WTC11 (cell line): ENCODE measurements around the gene SYNPO2. TPM values are rescaled to one million over a fixed set of nuclear protein-coding genes. Genes with fewer than 3 reads are reported as not detected.

Experiments used
- ATAC-seq: fragments of 200-7000 bp; cut with Tn5 transposase; 2 replicates; pipeline ENCODE4 v1.10.0; 2021; ENCODE audit warnings: mild to moderate bottlenecking, moderate library complexity
- CTCF ChIA-PET: fragments of 300-600 bp; sonication (Branson Sonifier 250); formaldehyde crosslinking; loops from one replicate; lab custom pipeline; 2021; ENCODE audit warnings: antibody characterized with exemption; lab: Charles Lee
- POLR2A ChIA-PET: fragments of 350-600 bp; sonication (Branson Sonifier 250); formaldehyde crosslinking; loops from one replicate; lab custom pipeline; 2021; ENCODE audit warnings: antibody characterized with exemption; lab: Charles Lee
- DNase-seq: peaks from one replicate; pipeline ENCODE4 v3.0.0; 2021; ENCODE audit warnings: low spot score
- H3K27ac Mint-ChIP-seq: 2 replicates; pipeline ENCODE4 v1.8.0; 2021; ENCODE audit warnings: mixed read lengths
- H3K27me3 Mint-ChIP-seq: 2 replicates; pipeline ENCODE4 v1.8.0; 2021; ENCODE audit warnings: low read depth, mild to moderate bottlenecking, moderate library complexity, mixed read lengths
- H3K36me3 Mint-ChIP-seq: 2 replicates; pipeline ENCODE4 v1.8.0; 2021; ENCODE audit warnings: mixed read lengths
- H3K4me1 Mint-ChIP-seq: 2 replicates; pipeline ENCODE4 v1.8.0; 2022; ENCODE audit warnings: mixed read lengths
- H3K4me3 Mint-ChIP-seq: 2 replicates; pipeline ENCODE4 v1.8.0; 2021; ENCODE audit warnings: mild to moderate bottlenecking, moderate library complexity, mixed read lengths
- H3K9me3 Mint-ChIP-seq: 2 replicates; pipeline ENCODE4 v1.8.0; 2021; ENCODE audit warnings: mixed read lengths
- AFF4 ChIP-seq: sonication (generic); formaldehyde crosslinking; IDR thresholded peaks from 2 replicates; pipeline ENCODE4 v1.8.1; 2023; ENCODE audit warnings: mild to moderate bottlenecking, missing genetic modification reagents, borderline replicate concordance
- CBFB ChIP-seq: sonication (generic); formaldehyde crosslinking; IDR thresholded peaks from 2 replicates; pipeline ENCODE4 v1.8.1; 2022; ENCODE audit warnings: mild to moderate bottlenecking, low read depth, missing genetic modification reagents
- CREM ChIP-seq: sonication (generic); formaldehyde crosslinking; IDR thresholded peaks from 2 replicates; pipeline ENCODE4 v1.8.1; 2022; ENCODE audit warnings: mild to moderate bottlenecking, missing genetic modification reagents, moderate library complexity
- E2F5 ChIP-seq: sonication (generic); formaldehyde crosslinking; IDR thresholded peaks from 2 replicates; pipeline ENCODE4 v1.8.1; 2022; ENCODE audit warnings: mild to moderate bottlenecking, moderate library complexity, missing genetic modification reagents
- FOXK1 ChIP-seq: sonication (generic); formaldehyde crosslinking; IDR thresholded peaks from 2 replicates; pipeline ENCODE4 v1.8.0; 2022; ENCODE audit warnings: mild to moderate bottlenecking, moderate library complexity, missing genetic modification reagents
- GRHL2 ChIP-seq: fragments of 250-450 bp; sonication (Bioruptor Pico); IDR thresholded peaks from 2 replicates; pipeline ENCODE4 v1.8.0; 2022; ENCODE audit warnings: mild to moderate bottlenecking, moderate library complexity; ENCODE audit not compliant: insufficient replicate concordance, severe bottlenecking
- HMGXB4 ChIP-seq: sonication (generic); formaldehyde crosslinking; IDR thresholded peaks from 2 replicates; pipeline ENCODE4 v1.8.1; 2023; ENCODE audit warnings: mild to moderate bottlenecking, moderate library complexity, missing genetic modification reagents
- IRF2 ChIP-seq: sonication (generic); formaldehyde crosslinking; IDR thresholded peaks from 2 replicates; pipeline ENCODE4 v1.8.0; 2022; ENCODE audit warnings: low read depth, missing genetic modification reagents, borderline replicate concordance
- MYBL2 ChIP-seq: sonication (generic); formaldehyde crosslinking; IDR thresholded peaks from 2 replicates; pipeline ENCODE4 v1.8.1; 2023; ENCODE audit warnings: mild to moderate bottlenecking, moderate library complexity, missing genetic modification reagents
- NR1H2 ChIP-seq: sonication (generic); formaldehyde crosslinking; IDR thresholded peaks from 2 replicates; pipeline ENCODE4 v1.9.0; 2021; ENCODE audit warnings: mild to moderate bottlenecking, moderate library complexity, missing genetic modification reagents
- NR2C2 ChIP-seq: sonication (generic); formaldehyde crosslinking; IDR thresholded peaks from 2 replicates; pipeline ENCODE4 v1.8.0; 2022; ENCODE audit warnings: mild to moderate bottlenecking, missing genetic modification reagents
- PRDM15 ChIP-seq: sonication (generic); formaldehyde crosslinking; IDR thresholded peaks from 2 replicates; pipeline ENCODE4 v1.8.0; 2022; ENCODE audit warnings: missing genetic modification reagents
- SMAD3 ChIP-seq: sonication (generic); formaldehyde crosslinking; IDR thresholded peaks from 2 replicates; pipeline ENCODE4 v1.8.0; 2022; ENCODE audit warnings: missing genetic modification reagents, mild to moderate bottlenecking, borderline replicate concordance
- SP1 ChIP-seq: sonication (generic); formaldehyde crosslinking; conservative IDR thresholded peaks from 2 replicates; pipeline ENCODE4 v1.8.1; 2022; ENCODE audit warnings: missing genetic modification reagents
- TEAD1 ChIP-seq: sonication (generic); formaldehyde crosslinking; IDR thresholded peaks from 2 replicates; pipeline ENCODE4 v1.8.0; 2022; ENCODE audit warnings: mild to moderate bottlenecking, missing genetic modification reagents
- TEAD4 ChIP-seq: sonication (generic); formaldehyde crosslinking; IDR thresholded peaks from 2 replicates; pipeline ENCODE4 v1.8.0; 2022; ENCODE audit warnings: mild to moderate bottlenecking, missing genetic modification reagents
- USF1 ChIP-seq: sonication (generic); formaldehyde crosslinking; IDR thresholded peaks from 2 replicates; pipeline ENCODE4 v1.8.0; 2022; ENCODE audit warnings: mild to moderate bottlenecking, missing genetic modification reagents
- ZBTB21 ChIP-seq: sonication (generic); formaldehyde crosslinking; IDR thresholded peaks from 2 replicates; pipeline ENCODE4 v1.8.1; 2023; ENCODE audit warnings: mild to moderate bottlenecking, missing genetic modification reagents, borderline replicate concordance
- ZNF281 ChIP-seq: sonication (generic); formaldehyde crosslinking; IDR thresholded peaks from 2 replicates; pipeline ENCODE4 v1.8.0; 2023; ENCODE audit warnings: mild to moderate bottlenecking, missing genetic modification reagents
- ZNF396 ChIP-seq: fragments of 250-450 bp; sonication (Bioruptor Pico); IDR thresholded peaks from 2 replicates; pipeline ENCODE4 v1.8.0; 2021; ENCODE audit warnings: mild to moderate bottlenecking, moderate library complexity, borderline replicate concordance
- ZNF671 ChIP-seq: fragments of 250-450 bp; sonication (Bioruptor Pico); IDR thresholded peaks from 2 replicates; pipeline ENCODE4 v1.8.0; 2021; ENCODE audit warnings: mild to moderate bottlenecking
- ZSCAN18 ChIP-seq: fragments of 250-450 bp; sonication (Bioruptor Pico); IDR thresholded peaks from 2 replicates; pipeline ENCODE4 v2.1.2; 2022; ENCODE audit warnings: mild to moderate bottlenecking, moderate library complexity
- total RNA-seq: library from RNA; stranded (reverse); gene quantifications from 3 replicates; pipeline ENCODE4 v1.2.3, GENCODE V29; 2021

SYNPO2 gene
- total RNA-seq, 1 experiment from 2014 or later: 1.9 TPM

- TF ChIP-seq PRDM15 (CRISPR knock-in tag) (no peak), ZSCAN18 (CRISPR knock-in tag) (no peak)
Observed at GRCh38 chr4:119024102-119024501, 135.4 kb downstream of the SYNPO2 start (continued).

- no peak for ATAC-seq
- TF ChIP-seq NR2C2 (CRISPR knock-in tag): no peak
- TF ChIP-seq USF1: no peak
- TF ChIP-seq ZNF671 (CRISPR knock-in tag): no peak
- TF ChIP-seq ZNF396: no peak
- TF ChIP-seq HMGXB4 (CRISPR knock-in tag): no peak
- TF ChIP-seq NR1H2: no peak
- no peak for TF ChIP-seq FOXK1 (CRISPR knock-in tag)
- TF ChIP-seq CBFB: no peak
- TF ChIP-seq MYBL2 (CRISPR knock-in tag): no peak
- no peak for TF ChIP-seq SMAD3 (CRISPR knock-in tag)
- TF ChIP-seq TEAD4: no peak
- no peak for TF ChIP-seq IRF2 (CRISPR knock-in tag)
- TF ChIP-seq ZNF281 (CRISPR knock-in tag): no peak
- TF ChIP-seq AFF4 (CRISPR knock-in tag): no peak
- TF ChIP-seq ZBTB21: no peak
- TF ChIP-seq SP1: no peak
- TF ChIP-seq GRHL2 (CRISPR knock-in tag): no peak
- TF ChIP-seq TEAD1 (CRISPR knock-in tag): no peak
- no peak for TF ChIP-seq E2F5 (CRISPR knock-in tag)
- no peak for TF ChIP-seq CREM (CRISPR knock-in tag)
- no peak overlapping the region for H3K4me3 Mint-ChIP-seq
- H3K4me1 Mint-ChIP-seq: peaks cover 38% of the 10 kb centered on the region
- H3K27me3 Mint-ChIP-seq: no peaks in the 10 kb centered on the region
- H3K9me3 Mint-ChIP-seq: peaks cover 5% of the 10 kb centered on the region
- ChIA-PET CTCF (interaction anchor here (0.8 to 2.2 kb wide), 4 partner anchors 9 to 275 kb away, joined by 3 to 10 read pairs (median 3); a partner anchor contains a TSS), POLR2A (no interaction called here)
- H3K36me3 Mint-ChIP-seq: peaks cover 5% of the 10 kb centered on the region
- peak overlapping the region; percentile 34; the same call in 1 of the 2 replicates for H3K27ac Mint-ChIP-seq
- no peak for DNase-seq
Observed at GRCh38 chr4:119025420-119025819, 136.8 kb downstream of the SYNPO2 start.
